Activated CD4-positive, alpha-beta T cell treated with anti-CD3 and anti-CD28 coated beads, Interleukin-2, Interleukin-4, amounts not matched to agents 100 ng/mL and 50 ng/mL, durations not matched to agents 16 hours and 8 hours (primary cell): ENCODE data around the gene MTA1.

Experiments used
- DNase-seq: peaks from one replicate; pipeline ENCODE4 v3.0.0-alpha.2; 2020; ENCODE audit warnings: low spot score

The MTA1 gene

GRCh38 chr14:105419195-105420091 lies at the start of gene MTA1:
Gene MTA1 (plus strand): TSS chr14:105419827. CDS start chr14:105420036, 209 bp downstream.
- peak; percentile 19 for DNase-seq

- DNase-seq, result no peak
Observed at GRCh38 chr14:105374389-105374788, 45.2 kb upstream of the MTA1 start.

- peak; percentile 42 for DNase-seq
Observed at GRCh38 chr14:105375635-105376057, 44.0 kb upstream of the MTA1 start.

- DNase-seq, result no peak
Observed at GRCh38 chr14:105376521-105377440, 42.8 kb upstream of the MTA1 start.

- DNase-seq, result no peak
Observed at GRCh38 chr14:105377555-105378182, 42.0 kb upstream of the MTA1 start.

- no peak for DNase-seq
Observed at GRCh38 chr14:105378199-105378598, 41.4 kb upstream of the MTA1 start.

- DNase-seq, result no peak
Observed at GRCh38 chr14:105378873-105379685, 40.5 kb upstream of the MTA1 start.

GRCh38 chr14:105379946-105380345 lies 39.7 kb upstream of the MTA1 start:
- DNase-seq, result no peak

GRCh38 chr14:105380756-105381155 lies 38.9 kb upstream of the MTA1 start:
- DNase-seq, result no peak

GRCh38 chr14:105381446-105382342 lies 37.9 kb upstream of the MTA1 start:
- DNase-seq, result no peak

GRCh38 chr14:105382343-105383082 lies 37.1 kb upstream of the MTA1 start:
- DNase-seq, result no peak

- DNase-seq, result no peak
Observed at GRCh38 chr14:105383083-105383730, 36.4 kb upstream of the MTA1 start.

GRCh38 chr14:105384041-105384557 lies 35.5 kb upstream of the MTA1 start:
- no peak for DNase-seq

GRCh38 chr14:105384605-105385321 lies 34.9 kb upstream of the MTA1 start:
- no peak for DNase-seq

GRCh38 chr14:105385322-105385637 lies 34.3 kb upstream of the MTA1 start:
- DNase-seq, result no peak

- DNase-seq, result no peak
Observed at GRCh38 chr14:105385698-105386365, 33.8 kb upstream of the MTA1 start.

GRCh38 chr14:105386581-105387529 lies 32.8 kb upstream of the MTA1 start:
- no peak for DNase-seq
